ENCODE results near the gene ABRACL.

- TF ChIP-seq CTCF (IDR thresholded peaks at IDR 0.05) (no peak), EZH2 (IDR thresholded peaks at IDR 0.05; ENCODE audit: borderline replicate concordance, insufficient read depth, low read depth, low read length, poor library complexity, severe bottlenecking) (no peak)
Measured at GRCh38 chr6:139020689-139021088, 7.9 kb upstream of the ABRACL start.
